ENCODE results near the gene ALDH1A2. TPM values are rescaled to one million over a fixed set of nuclear protein-coding genes. Genes with fewer than 3 reads are reported as not detected.
A peak's percentile ranks its signal among the peaks of the same experiment; 100 is the strongest.

The ALDH1A2 gene
- total RNA-seq, 1 donor from 2014 or later, result 0.91 TPM

GRCh38 chr15:58069008-58069407, 3.5 kb upstream of the ALDH1A2 start:
- no peak for TF ChIP-seq CTCF (conservative IDR thresholded peaks at IDR 0.05)
- H3K27ac Mint-ChIP-seq (ENCODE audit: unreplicated experiment), result no peak overlapping the region
- DNase-seq (ENCODE audit: low read depth, low spot score), result no peak
- H3K4me1 Mint-ChIP-seq, result peaks cover 5% of the 10 kb centered on the region
- no peak overlapping the region for H3K4me3 Mint-ChIP-seq
- peaks cover 2% of the 10 kb centered on the region for H3K36me3 Mint-ChIP-seq (ENCODE audit: low read depth)
- peaks cover 83% of the 10 kb centered on the region for H3K27me3 Mint-ChIP-seq (ENCODE audit: low read depth)
- H3K9me3 Mint-ChIP-seq, result no peaks in the 10 kb centered on the region

- no peaks in the 10 kb centered on the region for H3K9me3 Mint-ChIP-seq
- peaks cover 5% of the 10 kb centered on the region for H3K4me1 Mint-ChIP-seq
- TF ChIP-seq CTCF (conservative IDR thresholded peaks at IDR 0.05), result peak; percentile 85
- peaks cover 85% of the 10 kb centered on the region for H3K27me3 Mint-ChIP-seq (ENCODE audit: low read depth)
- peak; percentile 69 for DNase-seq (ENCODE audit: low read depth, low spot score)
- peaks cover 3% of the 10 kb centered on the region for H3K36me3 Mint-ChIP-seq (ENCODE audit: low read depth)
- no peak overlapping the region for H3K27ac Mint-ChIP-seq (ENCODE audit: unreplicated experiment)
- peak overlapping the region; percentile 79 for H3K4me3 Mint-ChIP-seq
Observed at GRCh38 chr15:58066042-58066867, 744 bp upstream of the ALDH1A2 start.

GRCh38 chr15:58064980-58065444, 499 bp downstream of the ALDH1A2 start:
- H3K4me3 Mint-ChIP-seq, result peak overlapping the region; percentile 54

GRCh38 chr15:58064082-58064979, 1.2 kb downstream of the ALDH1A2 start:
- no peak overlapping the region for H3K27ac Mint-ChIP-seq (ENCODE audit: unreplicated experiment)
- H3K36me3 Mint-ChIP-seq (ENCODE audit: low read depth), result peaks cover 3% of the 10 kb centered on the region
- H3K4me1 Mint-ChIP-seq, result peaks cover 5% of the 10 kb centered on the region
- peaks cover 90% of the 10 kb centered on the region for H3K27me3 Mint-ChIP-seq (ENCODE audit: low read depth)
- H3K9me3 Mint-ChIP-seq, result no peaks in the 10 kb centered on the region
- H3K4me3 Mint-ChIP-seq, result peak overlapping the region; percentile 53
- no peak for DNase-seq (ENCODE audit: low read depth, low spot score)
- no peak for TF ChIP-seq CTCF (conservative IDR thresholded peaks at IDR 0.05)

More at GRCh38 chr15:58064980-58065444, 499 bp downstream of the ALDH1A2 start:
- peaks cover 91% of the 10 kb centered on the region for H3K27me3 Mint-ChIP-seq (ENCODE audit: low read depth)
- no peak overlapping the region for H3K27ac Mint-ChIP-seq (ENCODE audit: unreplicated experiment)
- DNase-seq (ENCODE audit: low read depth, low spot score), result peak; percentile 8
- H3K4me1 Mint-ChIP-seq, result peaks cover 5% of the 10 kb centered on the region
- no peak for TF ChIP-seq CTCF (conservative IDR thresholded peaks at IDR 0.05)
- H3K9me3 Mint-ChIP-seq, result no peaks in the 10 kb centered on the region
- H3K36me3 Mint-ChIP-seq (ENCODE audit: low read depth), result peaks cover 3% of the 10 kb centered on the region

- no peak for TF ChIP-seq CTCF (conservative IDR thresholded peaks at IDR 0.05)
- DNase-seq (ENCODE audit: low read depth, low spot score), result no peak
- H3K27ac Mint-ChIP-seq (ENCODE audit: unreplicated experiment), result no peak overlapping the region
- H3K4me3 Mint-ChIP-seq, result peak overlapping the region; percentile 42
- H3K36me3 Mint-ChIP-seq (ENCODE audit: low read depth), result peaks cover 3% of the 10 kb centered on the region
- H3K4me1 Mint-ChIP-seq, result peaks cover 5% of the 10 kb centered on the region
- H3K9me3 Mint-ChIP-seq, result no peaks in the 10 kb centered on the region
- H3K27me3 Mint-ChIP-seq (ENCODE audit: low read depth), result peaks cover 93% of the 10 kb centered on the region
Observed at GRCh38 chr15:58063614-58064013, 1.9 kb downstream of the ALDH1A2 start.

Data from neural crest cell (in vitro differentiated cells).